IPS-18c (cell line): ENCODE data around the gene LTC4S.

Experiments
- H3K4me3 ChIP-seq: 2 replicates; pipeline ENCODE4 v1.7.0; 2013; ENCODE audit warnings: low read depth, mild to moderate bottlenecking, low read length, moderate library complexity; ENCODE audit not compliant: insufficient read depth
- H3K9me3 ChIP-seq: one replicate; pipeline ENCODE4 v1.6.1; 2013; ENCODE audit warnings: mild to moderate bottlenecking, low read length, moderate library complexity; ENCODE audit not compliant: control insufficient read depth, insufficient read depth

The LTC4S gene

DNA sequence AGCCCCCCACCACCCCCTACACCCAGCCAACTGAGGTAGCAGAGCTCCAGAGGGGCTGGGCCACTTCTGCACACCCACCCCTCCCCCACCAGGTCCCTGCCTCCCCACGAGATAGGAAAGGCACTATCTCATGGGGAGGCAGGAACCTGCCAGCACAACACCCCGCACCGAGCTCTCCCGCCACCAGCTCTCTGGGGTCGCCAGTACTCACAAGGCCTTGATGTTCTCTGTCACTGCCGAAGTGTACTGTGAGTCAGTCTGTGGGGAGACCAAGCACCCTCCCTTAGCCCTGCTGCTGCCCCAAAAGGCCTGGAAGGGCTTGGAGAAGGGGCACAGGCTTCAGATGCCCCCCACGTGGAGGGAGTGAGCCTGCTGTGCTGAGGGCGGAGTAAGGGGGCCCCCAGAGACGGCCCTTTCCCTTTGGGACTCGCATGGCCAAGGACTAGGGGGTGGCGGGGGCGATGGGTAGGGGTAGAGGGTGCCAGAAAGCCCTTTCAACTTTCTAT lies 7.0 kb downstream of the LTC4S start:
- no peaks in the 10 kb centered on the region for H3K9me3 ChIP-seq
- H3K4me3 ChIP-seq = no peak overlapping the region

DNA sequence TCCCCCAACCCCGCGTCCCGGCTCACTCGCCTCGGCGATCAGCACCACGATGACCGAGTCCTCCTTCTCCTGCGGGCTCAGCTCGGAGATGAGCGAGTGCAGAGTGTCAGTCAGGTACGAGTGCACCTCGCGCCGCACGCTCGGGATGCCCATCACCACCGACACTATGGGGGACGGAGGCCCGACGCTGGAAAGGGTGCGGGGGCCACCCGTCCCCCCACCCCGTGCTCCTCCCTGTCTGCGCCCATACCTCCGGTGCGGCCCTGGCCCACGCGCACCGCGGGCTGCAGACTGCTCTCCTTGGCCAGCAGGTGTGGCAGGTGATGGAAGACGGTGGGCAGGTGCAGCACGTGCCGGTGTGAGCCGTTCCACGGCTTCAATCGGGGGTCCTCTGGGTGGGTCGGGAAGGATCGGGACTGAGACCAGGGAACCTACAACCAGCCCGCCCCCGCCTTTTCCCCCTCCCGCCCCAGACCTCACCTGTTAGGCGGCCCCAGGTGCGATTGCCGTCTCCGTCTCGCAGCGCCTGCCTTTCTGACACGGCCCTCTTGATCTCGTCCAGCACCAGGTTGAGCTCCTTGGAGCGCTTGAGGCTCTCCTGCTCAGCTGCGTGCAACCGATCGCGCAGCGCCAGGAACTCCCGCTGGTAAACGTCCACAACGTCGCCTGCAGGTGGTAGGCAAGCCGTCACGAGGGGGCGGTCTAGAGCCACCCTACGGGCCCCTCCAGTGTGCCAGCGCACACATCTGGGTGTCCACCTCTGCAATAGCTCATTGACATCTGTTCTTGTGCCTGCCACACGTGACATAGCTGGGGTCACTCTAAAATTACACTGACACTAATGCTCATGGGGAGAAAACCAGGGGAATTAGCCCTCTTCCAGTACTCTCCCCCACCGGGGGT lies 7.8 kb downstream of the LTC4S start:
- H3K9me3 ChIP-seq = no peaks in the 10 kb centered on the region
- H3K4me3 ChIP-seq = no peak overlapping the region

DNA sequence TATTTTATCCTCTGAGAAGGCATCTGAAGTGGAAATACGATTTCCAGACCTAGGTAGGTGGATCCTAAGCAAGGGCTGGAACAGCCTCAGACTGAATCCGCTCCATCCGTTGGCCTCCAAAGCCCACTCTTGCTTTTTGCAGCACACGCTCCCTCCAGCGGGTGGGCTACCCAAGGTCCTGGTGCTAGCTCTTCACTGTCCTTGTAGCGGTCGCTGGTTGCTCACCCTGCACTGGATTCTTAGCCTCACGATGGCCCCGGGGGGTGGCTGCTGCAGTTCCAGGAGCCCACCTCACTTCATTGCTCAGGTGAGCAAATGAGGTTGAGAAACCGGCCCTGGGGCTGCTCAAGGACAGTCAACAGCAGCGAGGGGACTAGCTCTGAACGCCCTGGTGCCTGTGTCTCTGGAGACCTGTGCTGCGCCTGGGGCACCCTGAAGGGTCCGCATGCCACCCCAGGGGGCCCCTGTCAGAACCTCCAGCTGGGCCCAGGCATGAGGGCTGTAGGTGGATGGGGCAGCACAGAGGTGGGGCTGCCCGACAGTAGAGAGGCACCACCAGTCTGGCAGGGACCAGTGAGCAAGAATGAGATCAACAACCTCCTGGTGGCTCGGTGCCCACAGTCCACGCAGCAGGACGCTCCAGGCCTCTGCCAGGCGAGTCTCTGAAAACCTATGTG lies 8.6 kb downstream of the LTC4S start:
- Histone ChIP-seq H3K4me3 (no peak overlapping the region; the same call in 1 of the 2 replicates), H3K9me3 (no peaks in the 10 kb centered on the region)

- H3K4me3 ChIP-seq = no peak overlapping the region; the same call in 1 of the 2 replicates
These were observed 9.3 kb downstream of the LTC4S start for GRCh38 chr5:179802950-179803562.

GRCh38 chr5:179803651-179804554 lies 10.1 kb downstream of the LTC4S start:
- no peak overlapping the region for H3K4me3 ChIP-seq
- no peaks in the 10 kb centered on the region for H3K9me3 ChIP-seq

More at GRCh38 chr5:179802950-179803562, 9.3 kb downstream of the LTC4S start:
- H3K9me3 ChIP-seq = no peaks in the 10 kb centered on the region

DNA sequence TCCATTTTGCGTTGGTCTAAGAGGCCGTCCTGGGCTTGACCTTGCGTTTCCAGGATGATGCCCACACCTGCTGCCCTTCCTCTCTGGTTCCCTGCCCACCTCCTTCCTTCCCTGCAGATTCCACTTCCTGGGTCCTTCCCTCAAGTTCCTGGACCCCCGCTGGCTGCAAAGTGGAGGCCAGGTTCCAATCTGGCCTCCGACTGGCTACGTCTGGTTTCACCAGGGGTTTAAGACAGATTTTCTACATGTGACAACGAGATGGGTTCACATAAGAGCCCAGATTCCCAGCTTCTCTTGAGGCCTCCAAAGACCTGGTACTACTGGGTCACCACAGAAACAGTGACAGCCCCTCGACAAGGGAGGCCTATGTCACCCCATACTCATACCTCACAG lies 10.8 kb downstream of the LTC4S start:
- no peaks in the 10 kb centered on the region for H3K9me3 ChIP-seq
- 0 out of 2 replicates have a peak overlapping the region, but pooled peaks have one; percentile 5 for H3K4me3 ChIP-seq

GRCh38 chr5:179805070-179805528 lies 11.3 kb downstream of the LTC4S start:
- no peaks in the 10 kb centered on the region for H3K9me3 ChIP-seq
- H3K4me3 ChIP-seq = peak overlapping the region; percentile 73

- H3K4me3 ChIP-seq = peak overlapping the region; percentile 73
- H3K9me3 ChIP-seq = no peaks in the 10 kb centered on the region
These were observed 11.9 kb downstream of the LTC4S start for GRCh38 chr5:179805529-179806249.

- H3K4me3 ChIP-seq = peak within 1 kb of the TSS; percentile 73
- no peaks in the 10 kb centered on the region for H3K9me3 ChIP-seq
These were observed 12.7 kb downstream of the LTC4S start, which contains the start of gene MGAT4B for GRCh38 chr5:179806250-179807048. MGAT4B (minus strand) TSS chr5:179806866; CDS start chr5:179806583, 283 bp downstream.

GRCh38 chr5:179812135-179812825 lies 18.5 kb downstream of the LTC4S start:
- no peak overlapping the region for H3K4me3 ChIP-seq

GRCh38 chr5:179812997-179813607 lies 19.3 kb downstream of the LTC4S start:
- Histone ChIP-seq H3K9me3 (no peaks in the 10 kb centered on the region), H3K4me3 (no peak overlapping the region)

More at GRCh38 chr5:179812135-179812825, 18.5 kb downstream of the LTC4S start:
- H3K9me3 ChIP-seq = no peaks in the 10 kb centered on the region

- Histone ChIP-seq H3K4me3 (no peak overlapping the region), H3K9me3 (no peaks in the 10 kb centered on the region)
These were observed 20.3 kb downstream of the LTC4S start for GRCh38 chr5:179814090-179814489.

DNA sequence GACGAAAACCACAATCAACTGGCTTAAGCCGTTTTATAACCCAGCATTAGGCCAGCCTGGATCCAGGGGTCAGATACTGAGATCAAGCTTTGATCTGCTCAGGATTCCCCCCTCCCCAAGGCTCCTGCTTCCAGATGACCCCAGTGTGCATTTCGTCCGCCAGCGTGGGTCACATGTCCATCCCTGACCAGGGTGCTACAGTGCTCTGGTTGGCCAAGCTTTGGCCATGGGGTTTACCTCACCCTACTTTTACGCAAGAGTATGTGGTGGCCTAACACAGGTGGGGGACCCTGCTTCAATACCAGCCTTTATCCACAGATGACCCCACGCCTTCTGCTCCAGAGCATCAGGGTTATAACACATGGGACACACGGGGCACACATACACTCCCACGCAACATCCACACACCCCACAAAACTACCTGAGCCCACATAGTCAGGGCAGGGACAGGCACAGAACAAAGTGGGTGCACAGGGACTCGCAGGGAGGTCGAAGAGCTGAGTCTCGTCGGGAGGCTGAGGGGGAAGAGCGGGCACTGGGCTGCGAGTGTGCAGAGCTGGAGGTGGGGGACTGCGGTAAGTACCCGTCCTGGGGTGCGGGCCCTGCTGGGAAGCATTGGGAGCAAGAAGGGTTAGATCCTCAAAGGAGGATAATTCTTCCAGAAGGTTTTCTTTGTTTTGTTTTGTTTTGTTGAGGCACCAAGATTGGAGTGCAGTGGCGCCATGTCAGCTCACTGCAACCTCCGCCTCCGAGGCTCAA lies 21.9 kb downstream of the LTC4S start:
- Histone ChIP-seq H3K4me3 (no peak overlapping the region; the same call in 1 of the 2 replicates), H3K9me3 (no peaks in the 10 kb centered on the region)

GRCh38 chr5:179816401-179816795 lies 22.6 kb downstream of the LTC4S start:
- Histone ChIP-seq H3K9me3 (no peaks in the 10 kb centered on the region), H3K4me3 (peak overlapping the region; percentile 62)
